ENCODE data around the gene CHID1. TPM values are rescaled to one million over a fixed set of nuclear protein-coding genes. Genes with fewer than 3 reads are reported as not detected.

CHID1 gene
- total and polyA plus RNA-seq, 2 experiments from 2014 or later, result 72.3 to 202 TPM

DNA sequence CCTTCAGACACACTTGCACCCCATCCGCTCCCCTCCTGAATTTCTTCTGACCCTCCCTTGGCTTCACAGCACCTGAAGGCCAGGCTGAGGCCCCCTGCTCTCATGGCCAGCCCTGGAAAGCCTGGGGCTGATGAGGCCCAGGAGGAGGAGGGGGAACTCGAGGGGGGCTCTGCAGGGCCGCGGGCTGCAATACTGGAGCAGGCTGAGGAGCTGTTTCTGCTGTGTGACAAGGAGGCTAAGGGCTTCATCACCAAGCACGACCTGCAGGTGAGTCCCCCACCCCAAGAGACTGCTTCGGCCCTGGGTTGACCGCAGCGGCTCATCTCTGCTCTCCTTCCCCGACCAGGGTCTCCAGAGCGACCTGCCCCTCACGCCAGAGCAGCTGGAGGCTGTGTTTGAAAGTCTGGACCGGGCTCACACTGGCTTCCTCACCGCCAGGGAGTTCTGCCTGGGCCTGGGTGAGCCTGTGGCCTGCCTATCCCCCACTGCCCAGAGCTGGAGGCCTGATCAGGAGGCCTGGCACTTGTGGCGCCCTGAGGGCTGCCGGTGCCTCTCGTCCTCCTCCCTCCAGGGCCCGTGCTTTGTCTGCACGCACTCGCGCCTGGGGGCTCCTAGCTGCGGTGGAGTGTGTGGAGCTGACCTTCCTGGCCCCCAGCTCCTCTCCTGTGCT, 82.0 kb downstream of the CHID1 start:
- no peaks in the 10 kb centered on the region for H3K9me2 ChIP-seq (ENCODE audit: insufficient read depth)
- TF ChIP-seq EZH2 (IDR thresholded peaks at IDR 0.05; ENCODE audit: insufficient read depth, poor library complexity, severe bottlenecking), result no peak
- no peak for TF ChIP-seq EZH2phosphoT487 (IDR thresholded peaks at IDR 0.05; ENCODE audit: insufficient read depth, low read depth)
- no peak overlapping the region for H3K4me3 ChIP-seq
- in situ Hi-C loops (cut with MboI), result no loop called here
- H3K27ac ChIP-seq, result no peak overlapping the region
- H3K4me2 ChIP-seq (ENCODE audit: unreplicated experiment), result no peak overlapping the region
- DNase-seq, result no peak
- no peaks in the 10 kb centered on the region for H4K20me1 ChIP-seq (ENCODE audit: insufficient read depth)
- H3K79me2 ChIP-seq (ENCODE audit: insufficient read depth), result peaks cover 6% of the 10 kb centered on the region
- peaks cover 9% of the 10 kb centered on the region; the same call in 1 of the 2 replicates for H3K4me1 ChIP-seq (ENCODE audit: insufficient read depth)
- H3K9me3 ChIP-seq (ENCODE audit: low read depth), result no peaks in the 10 kb centered on the region
- H3K36me3 ChIP-seq (ENCODE audit: low read depth), result peaks cover 3% of the 10 kb centered on the region; the same call in 1 of the 2 replicates
- peaks cover 7% of the 10 kb centered on the region; the same call in 1 of the 2 replicates for H3K27me3 ChIP-seq (replicated peaks; ENCODE audit: insufficient read depth)
- H3K9ac ChIP-seq, result no peak overlapping the region
- no peak overlapping the region for H2AFZ ChIP-seq
- no peaks in the 10 kb centered on the region for H3F3A ChIP-seq (ENCODE audit: insufficient read depth)
- WGBS, 2 experiments (ENCODE audit: low coverage in 1 of 2, low lambda C conversion rate in 2 of 2, missing lambda C conversion rate in 2 of 2), result 91 to 92% methylated on average over 20 to 21 of the region's 21 CpGs

DNA sequence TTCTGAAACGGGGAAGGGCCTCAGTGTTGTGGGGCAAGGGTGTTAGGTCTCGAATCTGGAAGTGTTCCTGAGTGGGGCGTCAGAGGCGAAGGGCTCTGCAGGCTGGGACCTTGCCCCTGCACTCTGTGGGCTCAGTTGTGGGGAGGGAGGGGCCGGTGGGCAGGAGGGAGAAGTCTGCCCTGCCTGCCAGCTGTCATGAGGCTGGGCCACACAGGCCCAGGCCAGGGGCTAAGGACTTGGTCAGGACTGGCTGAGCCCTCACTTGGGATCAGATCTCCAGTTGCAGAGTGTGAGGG, 82.8 kb downstream of the CHID1 start, which contains the start of gene CRACR2B:
Gene CRACR2B, plus strand, starts transcription at position 23 of the 296 bp plus-strand sequence. CDS start 689 bp downstream, outside the sequence.
- H3K27me3 ChIP-seq (replicated peaks; ENCODE audit: insufficient read depth), result peaks cover 7% of the 10 kb centered on the region; the same call in 1 of the 2 replicates
- peak within 1 kb of the TSS; percentile 40 for H3K4me2 ChIP-seq (ENCODE audit: unreplicated experiment)
- no peaks in the 10 kb centered on the region for H4K20me1 ChIP-seq (ENCODE audit: insufficient read depth)
- no peak within 1 kb of the TSS for H3K27ac ChIP-seq
- H3F3A ChIP-seq (ENCODE audit: insufficient read depth), result no peaks in the 10 kb centered on the region
- H3K9me2 ChIP-seq (ENCODE audit: insufficient read depth), result no peaks in the 10 kb centered on the region
- no peaks in the 10 kb centered on the region for H3K9me3 ChIP-seq (ENCODE audit: low read depth)
- H3K79me2 ChIP-seq (ENCODE audit: insufficient read depth), result peaks cover 5% of the 10 kb centered on the region; the same call in 1 of the 2 replicates
- in situ Hi-C loops (cut with MboI), result no loop called here
- 85 to 100% methylated on average over 1 to 5 of the region's 5 CpGs for WGBS, 2 experiments (ENCODE audit: low coverage in 1 of 2, low lambda C conversion rate in 2 of 2, missing lambda C conversion rate in 2 of 2)
- peaks cover 9% of the 10 kb centered on the region; the same call in 1 of the 2 replicates for H3K4me1 ChIP-seq (ENCODE audit: insufficient read depth)
- no peak within 1 kb of the TSS for H3K9ac ChIP-seq
- H3K4me3 ChIP-seq, result peak within 1 kb of the TSS; percentile 45; the same call in 1 of the 2 replicates
- H2AFZ ChIP-seq, result no peak within 1 kb of the TSS
- DNase-seq, result no peak
- peaks cover 3% of the 10 kb centered on the region; the same call in 1 of the 2 replicates for H3K36me3 ChIP-seq (ENCODE audit: low read depth)
- TF ChIP-seq EZH2phosphoT487 (IDR thresholded peaks at IDR 0.05; ENCODE audit: insufficient read depth, low read depth) (no peak), EZH2 (IDR thresholded peaks at IDR 0.05; ENCODE audit: insufficient read depth, poor library complexity, severe bottlenecking) (no peak)

GRCh38 chr11:827146-827896, 83.3 kb downstream of the CHID1 start:
- Histone ChIP-seq H3K4me3 (peak overlapping the region; percentile 45; the same call in 1 of the 2 replicates), H3K79me2 (ENCODE audit: insufficient read depth) (peaks cover 11% of the 10 kb centered on the region), H3K27me3 (replicated peaks; ENCODE audit: insufficient read depth) (peaks cover 7% of the 10 kb centered on the region; the same call in 1 of the 2 replicates), H2AFZ (no peak overlapping the region), H3K27ac (no peak overlapping the region), H3K4me1 (ENCODE audit: insufficient read depth) (peaks cover 8% of the 10 kb centered on the region; the same call in 1 of the 2 replicates), H3K9ac (no peak overlapping the region), H3K9me2 (ENCODE audit: insufficient read depth) (no peaks in the 10 kb centered on the region), H3K9me3 (ENCODE audit: low read depth) (no peaks in the 10 kb centered on the region), H3F3A (ENCODE audit: insufficient read depth) (no peaks in the 10 kb centered on the region), H3K36me3 (ENCODE audit: low read depth) (peaks cover 3% of the 10 kb centered on the region; the same call in 1 of the 2 replicates), H3K4me2 (ENCODE audit: unreplicated experiment) (peak overlapping the region; percentile 40), H4K20me1 (ENCODE audit: insufficient read depth) (no peaks in the 10 kb centered on the region)
- DNase-seq, result no peak
- in situ Hi-C loops (cut with MboI), result no loop called here
- no peak for TF ChIP-seq EZH2phosphoT487 (IDR thresholded peaks at IDR 0.05; ENCODE audit: insufficient read depth, low read depth)
- TF ChIP-seq EZH2 (IDR thresholded peaks at IDR 0.05; ENCODE audit: insufficient read depth, poor library complexity, severe bottlenecking), result no peak
- WGBS, 2 experiments (ENCODE audit: low coverage in 1 of 2, low lambda C conversion rate in 2 of 2, missing lambda C conversion rate in 2 of 2), result 16 to 18% methylated on average over 32 to 50 of the region's 66 CpGs

DNA sequence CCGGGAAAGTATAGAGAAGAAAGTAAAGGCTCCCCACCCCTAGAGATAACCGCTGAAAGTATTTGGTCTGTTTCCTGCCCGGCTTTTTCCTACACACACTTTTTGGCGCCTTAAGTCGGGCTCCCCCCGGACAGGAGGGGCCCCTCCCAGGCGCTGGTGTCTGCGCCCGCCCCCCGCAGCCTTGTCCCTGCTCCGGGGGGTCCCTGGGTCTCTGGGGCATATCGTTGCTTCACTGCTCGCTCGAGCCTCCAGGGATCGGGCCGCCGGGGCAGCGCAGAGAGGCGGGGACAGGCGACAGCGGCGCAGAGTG, 83.8 kb downstream of the CHID1 start:
- H4K20me1 ChIP-seq (ENCODE audit: insufficient read depth), result no peaks in the 10 kb centered on the region
- peak overlapping the region; percentile 45; the same call in 1 of the 2 replicates for H3K4me3 ChIP-seq
- TF ChIP-seq EZH2 (IDR thresholded peaks at IDR 0.05; ENCODE audit: insufficient read depth, poor library complexity, severe bottlenecking) (no peak), EZH2phosphoT487 (IDR thresholded peaks at IDR 0.05; ENCODE audit: insufficient read depth, low read depth) (no peak)
- in situ Hi-C loops (cut with MboI), result no loop called here
- 12% methylated on average over 12 to 22 of the region's 22 CpGs for WGBS, 2 experiments (ENCODE audit: low coverage in 1 of 2, low lambda C conversion rate in 2 of 2, missing lambda C conversion rate in 2 of 2)
- H3K9ac ChIP-seq, result no peak overlapping the region
- H3K79me2 ChIP-seq (ENCODE audit: insufficient read depth), result peaks cover 16% of the 10 kb centered on the region
- peak overlapping the region; percentile 40 for H3K4me2 ChIP-seq (ENCODE audit: unreplicated experiment)
- no peaks in the 10 kb centered on the region for H3K9me2 ChIP-seq (ENCODE audit: insufficient read depth)
- no peak for DNase-seq
- no peaks in the 10 kb centered on the region for H3K9me3 ChIP-seq (ENCODE audit: low read depth)
- peaks cover 7% of the 10 kb centered on the region; the same call in 1 of the 2 replicates for H3K27me3 ChIP-seq (replicated peaks; ENCODE audit: insufficient read depth)
- H2AFZ ChIP-seq, result no peak overlapping the region
- peaks cover 3% of the 10 kb centered on the region; the same call in 1 of the 2 replicates for H3K36me3 ChIP-seq (ENCODE audit: low read depth)
- no peak overlapping the region for H3K27ac ChIP-seq
- H3F3A ChIP-seq (ENCODE audit: insufficient read depth), result no peaks in the 10 kb centered on the region
- H3K4me1 ChIP-seq (ENCODE audit: insufficient read depth), result peaks cover 4% of the 10 kb centered on the region
